Skin of body (tissue), 2 donors: ENCODE measurements around the gene QPRT. TPM values are rescaled to one million over a fixed set of nuclear protein-coding genes. Genes with fewer than 3 reads are reported as not detected.
"Not testable (repeated sequence)": the region's sequence is repeated elsewhere in the genome, so short reads cannot be mapped to it uniquely, and the experiment has no call there.

Experiments
- DNase-seq: peaks from one replicate; lab custom pipeline; 2025; lab: John Stamatoyannopoulos, UW
- total RNA-seq: library from RNA; depleted of rRNA; stranded (reverse); fragments of >200 nt; gene quantifications from one replicate; pipeline ENCODE4 v1.2.3, GENCODE V29; 2014

QPRT gene
- total RNA-seq, 1 donor from 2014 or later, result 16.1 TPM

GRCh38 chr16:29745121-29745852, 66.3 kb downstream of the QPRT start:
- no peak for DNase-seq

- DNase-seq, result no peak
Measured at GRCh38 chr16:29745853-29746345, 66.9 kb downstream of the QPRT start, which contains the start of gene C16orf54. Gene C16orf54, minus strand, starts transcription at chr16:29745990. Its CDS starts 1,039 bp downstream, at chr16:29744951.

GRCh38 chr16:29746518-29746917, 67.5 kb downstream of the QPRT start:
- not testable (repeated sequence) for DNase-seq

Other genes starting within 250 kb of the QPRT start
- 14.0 TPM for gene BOLA2, start 224.8 kb upstream of the QPRT start, total RNA-seq
- 5.0 TPM for gene SLX1B, start 224.6 kb upstream of the QPRT start, total RNA-seq
- 2.1 TPM for gene SULT1A4, start 219.3 kb upstream of the QPRT start, total RNA-seq
- 28.1 TPM for gene NPIPB12, start 172.8 kb upstream of the QPRT start, total RNA-seq
- 2.8 TPM for gene SPN, start 15.9 kb upstream of the QPRT start, total RNA-seq
- 0.99 TPM for gene C16orf54, start 66.8 kb downstream of the QPRT start, total RNA-seq
- not detected for gene ZG16, start 99.1 kb downstream of the QPRT start, total RNA-seq
- gene KIF22, start 111.6 kb downstream of the QPRT start, total RNA-seq, result 40.7 TPM
- 93.1 TPM for gene MAZ, start 127.3 kb downstream of the QPRT start, total RNA-seq
- 3.6 TPM for gene PRRT2, start 133.0 kb downstream of the QPRT start, total RNA-seq
- gene PAGR1, start 137.0 kb downstream of the QPRT start, total RNA-seq, result 19.3 TPM
- gene MVP, start 141.3 kb downstream of the QPRT start, total RNA-seq, result 24.9 TPM
- gene CDIPT, start 184.0 kb downstream of the QPRT start, total RNA-seq, result 31.1 TPM
- gene SEZ6L2, start 220.4 kb downstream of the QPRT start, total RNA-seq, result 2.9 TPM
- gene ASPHD1, start 221.3 kb downstream of the QPRT start, total RNA-seq, result 0.39 TPM
- 6.9 TPM for gene KCTD13, start 247.0 kb downstream of the QPRT start, total RNA-seq